Mesothelial cell of epicardium (in vitro differentiated cells): ENCODE measurements around the gene LSM12. TPM values are rescaled to one million over a fixed set of nuclear protein-coding genes. Genes with fewer than 3 reads are reported as not detected.

Experiments
- DNase-seq, 2 experiments: peaks; one replicate each; pipeline ENCODE4 v3.0.0; 2021; ENCODE audit warnings: low spot score in 2 of 2; ENCODE audit not compliant: unreplicated experiment in 2 of 2
- H3K27ac Mint-ChIP-seq: 2 replicates; pipeline ENCODE4 v1.8.0; 2021; ENCODE audit warnings: mixed read lengths
- H3K27me3 Mint-ChIP-seq: 2 replicates; pipeline ENCODE4 v1.8.0; 2021; ENCODE audit warnings: low read depth, mixed read lengths
- H3K36me3 Mint-ChIP-seq: 2 replicates; pipeline ENCODE4 v1.8.0; 2021; ENCODE audit warnings: mixed read lengths
- H3K4me1 Mint-ChIP-seq: 2 replicates; pipeline ENCODE4 v1.8.0; 2021; ENCODE audit warnings: mixed read lengths
- H3K4me3 Mint-ChIP-seq: 2 replicates; pipeline ENCODE4 v1.8.0; 2021; ENCODE audit warnings: mild to moderate bottlenecking, moderate library complexity, mixed read lengths
- H3K9me3 Mint-ChIP-seq: 2 replicates; pipeline ENCODE4 v1.8.0; 2021; ENCODE audit warnings: mixed read lengths
- total RNA-seq: library from RNA; stranded (reverse); gene quantifications from 3 replicates; pipeline ENCODE4 v1.2.1, GENCODE V29; 2021
- TF ChIP-seq, protein P1 (sequence below): fragments of 200-600 bp; sonication (generic); IDR thresholded peaks from one replicate; pipeline ENCODE4 v1.5.0; 2021; ENCODE audit warnings: antibody characterized with exemption; ENCODE audit not compliant: unreplicated experiment

Gene LSM12
- total RNA-seq, 1 donor from 2014 or later = 58.0 TPM

DNA sequence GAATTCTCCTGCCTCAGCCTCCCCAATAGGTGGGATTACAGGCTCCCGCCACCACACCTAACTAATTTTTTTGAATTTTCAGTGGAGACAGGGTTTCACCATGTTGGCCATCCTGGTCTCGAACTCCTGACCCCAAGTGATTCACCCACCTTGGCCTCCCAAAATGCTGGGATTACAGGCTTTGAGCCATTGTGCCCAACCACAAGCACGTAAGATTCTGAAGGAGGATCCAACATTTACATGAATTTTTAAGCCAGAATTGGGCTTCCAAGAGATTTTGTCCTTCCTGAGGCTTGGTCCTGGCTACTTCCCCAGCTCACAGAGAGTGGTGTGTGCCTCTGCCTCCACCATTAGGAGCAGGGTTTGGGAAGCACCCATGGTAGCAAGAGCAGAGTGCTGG lies 15.2 kb upstream of the LSM12 start:
- Mint-ChIP-seq H3K27ac (no peak overlapping the region), H3K4me3 (no peak overlapping the region), H3K36me3 (peaks cover 23% of the 10 kb centered on the region), H3K4me1 (peaks cover 6% of the 10 kb centered on the region), H3K9me3 (no peaks in the 10 kb centered on the region), H3K27me3 (no peaks in the 10 kb centered on the region)
- DNase-seq = no peak
- TF ChIP-seq, protein P1, sequence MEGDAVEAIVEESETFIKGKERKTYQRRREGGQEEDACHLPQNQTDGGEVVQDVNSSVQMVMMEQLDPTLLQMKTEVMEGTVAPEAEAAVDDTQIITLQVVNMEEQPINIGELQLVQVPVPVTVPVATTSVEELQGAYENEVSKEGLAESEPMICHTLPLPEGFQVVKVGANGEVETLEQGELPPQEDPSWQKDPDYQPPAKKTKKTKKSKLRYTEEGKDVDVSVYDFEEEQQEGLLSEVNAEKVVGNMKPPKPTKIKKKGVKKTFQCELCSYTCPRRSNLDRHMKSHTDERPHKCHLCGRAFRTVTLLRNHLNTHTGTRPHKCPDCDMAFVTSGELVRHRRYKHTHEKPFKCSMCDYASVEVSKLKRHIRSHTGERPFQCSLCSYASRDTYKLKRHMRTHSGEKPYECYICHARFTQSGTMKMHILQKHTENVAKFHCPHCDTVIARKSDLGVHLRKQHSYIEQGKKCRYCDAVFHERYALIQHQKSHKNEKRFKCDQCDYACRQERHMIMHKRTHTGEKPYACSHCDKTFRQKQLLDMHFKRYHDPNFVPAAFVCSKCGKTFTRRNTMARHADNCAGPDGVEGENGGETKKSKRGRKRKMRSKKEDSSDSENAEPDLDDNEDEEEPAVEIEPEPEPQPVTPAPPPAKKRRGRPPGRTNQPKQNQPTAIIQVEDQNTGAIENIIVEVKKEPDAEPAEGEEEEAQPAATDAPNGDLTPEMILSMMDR = no peak

DNA sequence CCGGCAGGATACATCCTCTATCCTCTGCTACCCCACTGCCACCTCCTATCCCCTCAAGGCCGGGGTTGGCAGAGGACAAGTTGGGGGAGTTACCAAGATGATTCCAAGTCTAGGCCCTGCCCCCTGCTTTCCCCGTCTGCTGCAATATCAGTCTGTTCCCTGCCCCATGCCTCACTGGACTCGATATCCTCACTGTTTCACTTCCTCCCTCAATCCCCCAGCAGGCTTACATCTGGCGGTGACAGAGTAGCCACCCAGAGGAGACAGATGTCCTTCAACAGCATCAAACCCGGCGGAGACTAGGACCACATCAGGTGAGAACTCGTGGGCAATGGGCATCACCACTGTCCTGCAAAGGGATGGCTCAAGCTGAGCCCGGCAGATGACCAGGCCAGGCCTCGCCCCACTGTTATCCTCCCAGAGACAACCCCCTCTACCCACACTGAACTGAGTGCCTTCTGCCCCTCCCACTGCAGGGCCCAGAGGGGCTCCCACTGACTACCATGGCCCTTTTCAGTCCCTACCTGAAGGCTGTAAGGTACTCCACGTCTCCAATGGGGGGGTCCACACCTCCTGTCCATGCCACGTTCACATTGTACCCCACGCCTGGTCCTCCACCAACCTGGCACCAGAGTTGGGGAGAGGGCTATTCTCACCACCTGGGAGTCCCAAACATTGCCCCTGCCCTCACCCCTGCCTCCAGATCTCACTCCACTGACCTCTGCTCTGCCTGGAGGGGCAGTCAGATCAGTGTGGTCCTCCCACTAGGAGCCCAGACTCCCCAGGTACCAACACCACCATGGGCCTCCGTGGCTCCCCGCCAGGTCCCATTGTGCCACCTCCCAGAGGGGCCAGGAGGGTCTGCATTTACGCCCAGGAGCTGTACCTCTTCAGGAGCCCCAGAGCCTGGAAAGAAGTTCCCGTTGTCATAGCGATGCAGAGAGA lies 13.7 kb upstream of the LSM12 start:
- DNase-seq = no peak
- Mint-ChIP-seq H3K4me1 (no peaks in the 10 kb centered on the region), H3K36me3 (peaks cover 32% of the 10 kb centered on the region), H3K27me3 (no peaks in the 10 kb centered on the region), H3K27ac (peak overlapping the region; percentile 30), H3K9me3 (no peaks in the 10 kb centered on the region), H3K4me3 (no peak overlapping the region)
- TF ChIP-seq, protein P1 = no peak

DNA sequence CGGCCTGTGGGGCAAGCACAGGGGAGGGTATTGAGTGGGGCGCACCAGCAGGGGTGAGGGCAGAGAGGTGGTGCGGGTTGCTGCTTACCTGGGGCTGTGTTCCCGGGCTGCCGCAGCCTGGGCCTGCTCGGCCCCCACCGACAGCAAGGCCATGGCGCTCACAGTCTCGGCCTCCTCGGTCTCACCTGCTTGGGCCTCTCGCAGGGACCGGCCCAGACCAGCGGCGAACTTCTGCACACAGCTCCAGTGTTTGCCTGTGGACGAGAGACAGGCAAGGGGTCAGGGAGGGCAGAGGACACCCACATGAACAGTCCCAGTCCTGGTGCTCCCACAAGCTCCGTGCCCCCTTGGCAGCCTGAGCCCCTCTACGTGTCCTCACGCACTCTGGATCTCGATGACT lies 11.9 kb upstream of the LSM12 start:
- no peaks in the 10 kb centered on the region for H3K9me3 Mint-ChIP-seq
- no peaks in the 10 kb centered on the region for H3K27me3 Mint-ChIP-seq
- TF ChIP-seq, protein P1 = no peak
- no peak overlapping the region for H3K27ac Mint-ChIP-seq
- H3K36me3 Mint-ChIP-seq = peaks cover 31% of the 10 kb centered on the region
- no peak overlapping the region for H3K4me3 Mint-ChIP-seq
- no peak for DNase-seq
- no peaks in the 10 kb centered on the region for H3K4me1 Mint-ChIP-seq

DNA sequence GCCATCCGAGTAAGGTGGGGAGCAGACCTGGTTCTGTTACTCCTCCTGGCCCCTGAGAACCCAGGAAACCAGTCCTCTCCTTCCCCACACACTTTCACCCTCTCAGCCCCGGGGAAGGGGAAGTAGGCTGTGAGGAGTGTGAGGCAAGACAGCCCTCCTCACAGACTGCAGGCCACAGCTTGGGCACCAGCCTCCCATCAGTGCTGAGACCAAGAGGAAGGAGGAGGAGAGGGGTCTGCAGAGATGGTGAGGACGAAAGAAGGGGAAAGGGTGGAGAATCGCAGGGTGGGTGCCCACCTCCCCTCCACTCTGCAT lies 11.1 kb upstream of the LSM12 start:
- no peak for DNase-seq
- H3K27ac Mint-ChIP-seq = no peak overlapping the region
- H3K4me3 Mint-ChIP-seq = no peak overlapping the region
- H3K27me3 Mint-ChIP-seq = no peaks in the 10 kb centered on the region
- peaks cover 28% of the 10 kb centered on the region for H3K36me3 Mint-ChIP-seq
- peaks cover 4% of the 10 kb centered on the region for H3K4me1 Mint-ChIP-seq
- no peaks in the 10 kb centered on the region for H3K9me3 Mint-ChIP-seq
- TF ChIP-seq, protein P1 = no peak

DNA sequence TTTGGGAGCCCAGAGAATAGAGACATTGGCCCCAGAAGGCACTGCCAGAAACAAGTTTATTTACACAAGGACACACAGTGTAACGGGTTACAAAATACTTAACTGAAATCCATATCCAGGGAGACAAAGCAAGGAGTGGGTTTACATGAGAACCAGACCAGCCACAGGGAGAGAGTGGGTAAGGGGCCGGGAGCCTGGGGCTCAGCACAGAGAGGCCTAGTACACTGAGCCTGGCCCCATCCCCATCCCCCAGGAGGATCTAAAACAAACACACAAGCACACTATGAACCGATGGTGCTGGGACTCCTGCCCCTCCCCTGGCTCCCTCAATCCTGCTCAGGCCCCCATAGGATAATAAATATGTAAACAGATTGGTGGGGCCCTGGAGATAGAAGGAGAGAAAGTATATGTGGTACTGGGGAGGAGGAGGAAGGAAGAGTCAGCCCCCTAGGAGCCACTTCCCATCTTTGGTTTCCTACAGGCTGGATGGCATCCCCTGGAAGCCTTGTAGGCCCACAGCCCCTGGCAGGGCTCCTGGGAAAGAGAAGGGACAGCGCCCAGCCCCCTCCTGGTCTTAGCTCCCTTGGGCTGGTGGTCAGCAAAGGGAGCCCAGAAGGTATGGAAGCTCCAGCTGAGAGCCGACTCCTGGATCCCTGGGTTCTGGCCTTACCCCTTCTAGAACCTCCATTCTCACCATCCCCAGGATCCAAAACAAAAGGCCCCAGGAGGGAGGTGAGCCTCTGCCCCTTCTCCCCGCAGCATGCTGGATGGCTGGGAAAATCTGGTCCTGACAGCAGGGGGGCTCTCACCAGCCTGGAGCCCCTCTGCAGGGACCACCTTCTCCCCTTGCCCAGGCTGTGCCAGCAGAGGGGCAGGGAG lies 10.5 kb upstream of the LSM12 start:
- peaks cover 23% of the 10 kb centered on the region for H3K36me3 Mint-ChIP-seq
- no peak for DNase-seq
- H3K4me1 Mint-ChIP-seq = peaks cover 6% of the 10 kb centered on the region
- H3K9me3 Mint-ChIP-seq = no peaks in the 10 kb centered on the region
- TF ChIP-seq, protein P1 = no peak
- no peak overlapping the region for H3K4me3 Mint-ChIP-seq
- H3K27ac Mint-ChIP-seq = no peak overlapping the region
- no peaks in the 10 kb centered on the region for H3K27me3 Mint-ChIP-seq
